Activated T-helper 1 cell treated with Interleukin-2 at 50 U/mL for 16 hours (primary cell): ENCODE results near the gene HEXB.
A peak's percentile ranks its signal among the peaks of the same experiment; 100 is the strongest.
"Not testable (repeated sequence)": the region's sequence is repeated elsewhere in the genome, so short reads cannot be mapped to it uniquely, and the experiment has no call there.

Source experiments
- DNase-seq: peaks from one replicate; pipeline ENCODE4 v3.0.0-alpha.2; 2020; ENCODE audit warnings: low read depth

The HEXB gene

GRCh38 chr5:74738406-74738805, 53.4 kb downstream of the HEXB start:
- DNase-seq, result no peak

- DNase-seq, result not testable (repeated sequence)
These were observed 63.7 kb downstream of the HEXB start for GRCh38 chr5:74748742-74749141.

- DNase-seq, result no peak
These were observed 76.2 kb downstream of the HEXB start for GRCh38 chr5:74761241-74761640.

- DNase-seq, result no peak
These were observed 77.6 kb downstream of the HEXB start for GRCh38 chr5:74762599-74762998.

GRCh38 chr5:74763504-74763903, 78.5 kb downstream of the HEXB start:
- DNase-seq, result no peak

- DNase-seq, result no peak
These were observed 80.2 kb downstream of the HEXB start for GRCh38 chr5:74765201-74765600.

- no peak for DNase-seq
These were observed 80.9 kb downstream of the HEXB start for GRCh38 chr5:74765929-74766328.

GRCh38 chr5:74766418-74766848, 81.4 kb downstream of the HEXB start:
- DNase-seq, result no peak

GRCh38 chr5:74766849-74767578, 82.0 kb downstream of the HEXB start, which contains the start of the genes GFM2 and NSA2:
Gene GFM2, minus strand, starts transcription at chr5:74767117. Its CDS starts 3,375 bp downstream, at chr5:74763742.
Gene NSA2, plus strand, starts transcription at chr5:74767249. Its CDS starts 112 bp downstream, at chr5:74767361.
- peak; percentile 88 for DNase-seq

- no peak for DNase-seq
These were observed 82.5 kb downstream of the HEXB start for GRCh38 chr5:74767579-74767913.
